ENCODE measurements around the gene HAPSTR1. TPM values are rescaled to one million over a fixed set of nuclear protein-coding genes. Genes with fewer than 3 reads are reported as not detected.

HAPSTR1 gene
- total and polyA plus RNA-seq, 11 donors = 13.3 to 78.4 (median 55.9) TPM

DNA sequence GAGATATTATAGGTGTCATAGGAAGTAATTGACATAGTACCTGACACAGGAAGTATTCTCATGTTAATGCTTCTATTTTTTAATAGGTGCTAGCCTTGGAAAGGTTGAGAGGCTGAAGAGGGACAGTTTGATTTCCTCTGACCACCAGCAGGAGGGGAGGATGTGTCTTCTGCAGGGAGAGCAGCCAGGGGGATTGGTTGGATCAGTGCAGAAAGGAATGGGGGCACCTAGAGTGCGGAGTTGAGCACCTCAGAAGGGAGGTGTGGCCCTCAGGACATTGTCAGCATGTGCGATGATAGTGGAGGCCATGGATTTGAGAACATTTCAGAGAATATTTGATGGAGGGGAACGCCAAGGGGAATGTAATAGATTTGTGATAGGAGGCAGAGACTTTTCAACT lies 23.4 kb downstream of the HAPSTR1 start:
- ATAC-seq (no peak), DNase-seq (no peak)
- TF ChIP-seq POLR2A (IDR thresholded peaks at IDR 0.05) = no peak
- TF ChIP-seq, protein P1, sequence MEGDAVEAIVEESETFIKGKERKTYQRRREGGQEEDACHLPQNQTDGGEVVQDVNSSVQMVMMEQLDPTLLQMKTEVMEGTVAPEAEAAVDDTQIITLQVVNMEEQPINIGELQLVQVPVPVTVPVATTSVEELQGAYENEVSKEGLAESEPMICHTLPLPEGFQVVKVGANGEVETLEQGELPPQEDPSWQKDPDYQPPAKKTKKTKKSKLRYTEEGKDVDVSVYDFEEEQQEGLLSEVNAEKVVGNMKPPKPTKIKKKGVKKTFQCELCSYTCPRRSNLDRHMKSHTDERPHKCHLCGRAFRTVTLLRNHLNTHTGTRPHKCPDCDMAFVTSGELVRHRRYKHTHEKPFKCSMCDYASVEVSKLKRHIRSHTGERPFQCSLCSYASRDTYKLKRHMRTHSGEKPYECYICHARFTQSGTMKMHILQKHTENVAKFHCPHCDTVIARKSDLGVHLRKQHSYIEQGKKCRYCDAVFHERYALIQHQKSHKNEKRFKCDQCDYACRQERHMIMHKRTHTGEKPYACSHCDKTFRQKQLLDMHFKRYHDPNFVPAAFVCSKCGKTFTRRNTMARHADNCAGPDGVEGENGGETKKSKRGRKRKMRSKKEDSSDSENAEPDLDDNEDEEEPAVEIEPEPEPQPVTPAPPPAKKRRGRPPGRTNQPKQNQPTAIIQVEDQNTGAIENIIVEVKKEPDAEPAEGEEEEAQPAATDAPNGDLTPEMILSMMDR (IDR thresholded peaks at IDR 0.05) = no peak
- intact Hi-C loops (cut with DNase I) = no loop called here
- H3K27me3 ChIP-seq = no peaks in the 10 kb centered on the region
- H3K27ac ChIP-seq = no peak overlapping the region
- peaks cover 16 to 98% (median 78%) of the 10 kb centered on the region in 12 donors for H3K4me1 ChIP-seq
- no peak overlapping the region for H3K4me3 ChIP-seq
- peaks cover 3 to 54% (median 32%) of the 10 kb centered on the region in 9 donors for H3K36me3 ChIP-seq
- no peaks in the 10 kb centered on the region for H3K9me3 ChIP-seq
- 84 to 94% (median 92%) methylated on average over 3 of the region's 3 CpGs for WGBS, 4 donors

DNA sequence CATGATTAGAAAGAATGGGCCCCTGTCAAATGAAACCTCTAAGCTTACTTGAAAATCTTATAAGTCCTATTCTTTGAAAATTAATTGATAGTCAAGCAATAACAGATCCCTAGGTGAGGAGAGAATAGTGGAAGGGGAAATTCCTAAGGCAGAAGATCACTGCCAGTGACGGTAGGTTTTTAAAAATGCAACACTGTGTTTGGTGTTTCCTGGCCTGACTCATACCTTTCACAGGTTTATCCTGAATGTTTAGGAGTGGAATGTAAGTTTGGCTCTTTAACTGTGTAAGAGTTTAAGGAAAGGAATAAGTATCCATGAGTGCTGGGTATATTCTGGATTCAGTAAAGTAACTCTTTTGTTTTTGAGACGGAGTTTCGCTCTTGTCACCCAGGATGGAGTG lies 23.8 kb downstream of the HAPSTR1 start:
- H3K4me1 ChIP-seq = peaks cover 16 to 98% (median 78%) of the 10 kb centered on the region in 12 donors
- 64 to 75% (median 70%) methylated on average over 3 of the region's 3 CpGs for WGBS, 4 donors
- no peaks in the 10 kb centered on the region for H3K9me3 ChIP-seq
- TF ChIP-seq, protein P1 (IDR thresholded peaks at IDR 0.05) = no peak
- no peak for TF ChIP-seq POLR2A (IDR thresholded peaks at IDR 0.05)
- H3K36me3 ChIP-seq = peaks cover 3 to 56% (median 32%) of the 10 kb centered on the region in 9 donors
- H3K4me3 ChIP-seq = no peak overlapping the region
- no peaks in the 10 kb centered on the region for H3K27me3 ChIP-seq
- ATAC-seq (no peak), DNase-seq (no peak)
- no peak overlapping the region for H3K27ac ChIP-seq
- intact Hi-C loops (cut with DNase I) = no loop called here

DNA sequence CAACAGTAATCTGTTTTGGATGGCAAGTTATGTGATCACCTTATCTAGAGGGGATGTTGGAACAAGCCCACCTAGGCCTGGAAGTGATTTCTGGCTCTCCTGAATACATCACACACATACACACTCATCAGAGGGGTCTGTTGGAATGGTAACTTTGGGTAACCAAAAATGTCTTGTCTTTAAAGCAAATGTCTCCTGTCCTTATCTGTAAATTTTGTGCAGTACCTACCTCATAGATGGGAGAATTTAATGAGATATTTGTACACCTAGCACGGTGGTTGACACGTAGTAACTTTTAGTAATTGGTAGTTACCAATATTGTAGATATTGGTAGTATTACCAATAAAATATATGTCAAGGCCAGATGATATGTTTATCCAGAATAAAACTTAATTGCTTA lies 24.7 kb downstream of the HAPSTR1 start:
- Histone ChIP-seq H3K4me1 (peaks cover 12 to 97% (median 73%) of the 10 kb centered on the region in 12 donors), H3K4me3 (no peak overlapping the region), H3K27me3 (no peaks in the 10 kb centered on the region), H3K27ac (no peak overlapping the region), H3K9me3 (no peaks in the 10 kb centered on the region), H3K36me3 (peaks cover 3 to 58% (median 32%) of the 10 kb centered on the region in 9 donors)
- intact Hi-C loops (cut with DNase I) = no loop called here
- no peak for DNase-seq
- no peak for TF ChIP-seq POLR2A (IDR thresholded peaks at IDR 0.05)
- TF ChIP-seq, protein P1 (IDR thresholded peaks at IDR 0.05) = no peak
- 98 to 100% (median 99%) methylated on average over 2 of the region's 2 CpGs for WGBS, 4 donors
- ATAC-seq = no peak

DNA sequence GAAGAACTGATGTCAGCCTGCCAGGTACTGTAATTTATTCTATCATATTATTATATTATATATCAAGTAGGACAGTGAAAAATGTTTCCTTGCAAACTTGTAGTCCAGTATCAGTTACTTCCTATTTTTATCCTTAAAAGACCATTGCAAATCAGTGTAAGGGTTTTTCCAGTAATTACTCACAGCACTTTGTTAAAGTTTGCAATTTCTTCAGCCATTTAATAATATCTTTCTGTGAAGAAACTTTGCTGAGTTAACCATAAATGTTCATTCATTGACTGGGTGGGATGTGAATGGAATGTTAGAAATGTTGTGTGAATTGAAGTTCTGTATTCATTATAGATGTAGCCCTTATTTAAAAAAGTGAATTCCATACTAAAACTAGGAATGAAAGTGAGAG lies 26.7 kb downstream of the HAPSTR1 start:
- no peak for DNase-seq
- peaks cover 0 to 95% (median 61%) of the 10 kb centered on the region in 12 donors for H3K4me1 ChIP-seq
- H3K9me3 ChIP-seq = no peaks in the 10 kb centered on the region
- H3K27ac ChIP-seq = no peak overlapping the region
- intact Hi-C loops (cut with DNase I) = no loop called here
- TF ChIP-seq, protein P1 (IDR thresholded peaks at IDR 0.05) = no peak
- no peak for TF ChIP-seq POLR2A (IDR thresholded peaks at IDR 0.05)
- no peaks in the 10 kb centered on the region for H3K27me3 ChIP-seq
- no peak overlapping the region for H3K4me3 ChIP-seq
- H3K36me3 ChIP-seq = peaks cover 3 to 72% (median 50%) of the 10 kb centered on the region in 9 donors
- ATAC-seq = no peak

Data from heart left ventricle (tissue), 16 donors.